ENCODE results near the gene ISY1. TPM values are rescaled to one million over a fixed set of nuclear protein-coding genes. Genes with fewer than 3 reads are reported as not detected.
"Not testable (repeated sequence)": the region's sequence is repeated elsewhere in the genome, so short reads cannot be mapped to it uniquely, and the experiment has no call there.

The ISY1 gene
- total RNA-seq, 1 experiment from 2014 or later, result 46.6 TPM

DNA sequence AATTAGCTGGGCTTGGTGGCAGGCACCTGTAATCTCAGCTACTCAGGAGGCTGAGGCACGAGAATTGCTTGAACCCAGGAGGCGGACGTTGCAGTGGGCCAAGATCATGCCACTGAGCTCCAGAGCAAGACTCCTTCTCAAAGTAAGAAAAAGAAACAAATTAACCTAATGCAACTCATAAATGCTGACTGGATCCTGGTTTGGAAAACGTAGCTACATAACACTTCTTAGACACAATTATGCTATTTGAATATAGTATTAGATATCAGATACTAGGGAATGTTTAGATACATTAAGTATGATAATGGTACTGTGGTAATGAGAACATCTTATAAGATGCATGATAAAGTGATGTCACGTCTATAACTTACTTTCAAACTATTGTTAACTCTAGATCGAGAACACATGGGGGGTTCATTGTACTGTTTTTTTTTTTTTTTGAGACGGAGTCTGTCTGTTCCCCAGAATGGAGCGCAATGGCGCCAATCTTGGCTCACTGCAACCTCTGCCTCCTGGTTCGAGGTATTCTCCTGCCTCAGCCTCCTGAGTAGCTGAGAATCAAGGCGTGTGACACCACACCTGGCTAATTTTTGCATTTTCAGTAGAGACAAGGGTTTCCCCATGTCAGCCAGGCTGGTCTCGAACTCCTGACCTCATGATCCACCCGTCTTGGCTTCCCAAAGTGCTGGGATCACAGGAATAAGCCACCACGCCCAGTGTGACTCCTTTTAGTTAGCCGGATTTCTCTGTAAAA is 5.9 kb upstream of the ISY1 start:
- DNase-seq (ENCODE audit: low read depth), result no peak

DNA sequence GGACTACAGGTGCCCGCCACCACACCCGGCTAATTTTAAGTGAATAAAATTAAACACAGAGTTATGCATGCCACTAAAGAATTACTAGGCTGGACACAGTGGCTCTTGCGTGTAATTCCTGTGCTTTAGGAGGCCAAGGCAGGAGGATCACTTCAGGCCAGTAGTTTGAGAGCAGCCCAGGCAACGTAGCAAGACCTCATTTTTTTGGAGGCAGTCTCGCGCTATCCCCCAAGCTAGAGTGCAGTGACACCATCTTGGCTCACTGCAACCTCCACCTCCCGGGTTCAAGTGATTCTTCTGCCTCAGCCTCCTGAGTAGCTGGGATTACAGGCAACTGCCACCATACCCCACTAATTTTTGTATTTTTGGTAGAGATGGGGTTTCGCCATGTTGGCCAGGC is 4.7 kb upstream of the ISY1 start:
- DNase-seq (ENCODE audit: low read depth), result not testable (repeated sequence)

DNA sequence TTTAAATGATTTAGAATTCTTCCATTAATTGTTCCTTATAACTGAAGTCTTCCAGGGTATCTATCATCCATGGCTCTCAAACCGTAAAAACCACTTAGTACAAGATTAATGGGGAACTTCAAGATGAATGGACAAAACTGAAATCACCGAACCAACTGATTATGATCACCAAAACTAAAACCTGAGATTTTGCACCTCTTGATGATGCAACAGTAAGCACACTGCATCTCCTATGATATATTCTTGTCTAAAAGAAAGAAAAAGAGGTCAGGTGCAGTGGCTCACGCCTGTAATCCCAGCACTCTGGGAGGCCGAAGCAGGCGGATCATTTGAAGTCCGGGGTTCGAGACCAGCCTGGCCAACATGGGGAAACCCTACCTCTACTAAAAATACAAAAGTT is 3.6 kb upstream of the ISY1 start:
- no peak for DNase-seq (ENCODE audit: low read depth)

DNA sequence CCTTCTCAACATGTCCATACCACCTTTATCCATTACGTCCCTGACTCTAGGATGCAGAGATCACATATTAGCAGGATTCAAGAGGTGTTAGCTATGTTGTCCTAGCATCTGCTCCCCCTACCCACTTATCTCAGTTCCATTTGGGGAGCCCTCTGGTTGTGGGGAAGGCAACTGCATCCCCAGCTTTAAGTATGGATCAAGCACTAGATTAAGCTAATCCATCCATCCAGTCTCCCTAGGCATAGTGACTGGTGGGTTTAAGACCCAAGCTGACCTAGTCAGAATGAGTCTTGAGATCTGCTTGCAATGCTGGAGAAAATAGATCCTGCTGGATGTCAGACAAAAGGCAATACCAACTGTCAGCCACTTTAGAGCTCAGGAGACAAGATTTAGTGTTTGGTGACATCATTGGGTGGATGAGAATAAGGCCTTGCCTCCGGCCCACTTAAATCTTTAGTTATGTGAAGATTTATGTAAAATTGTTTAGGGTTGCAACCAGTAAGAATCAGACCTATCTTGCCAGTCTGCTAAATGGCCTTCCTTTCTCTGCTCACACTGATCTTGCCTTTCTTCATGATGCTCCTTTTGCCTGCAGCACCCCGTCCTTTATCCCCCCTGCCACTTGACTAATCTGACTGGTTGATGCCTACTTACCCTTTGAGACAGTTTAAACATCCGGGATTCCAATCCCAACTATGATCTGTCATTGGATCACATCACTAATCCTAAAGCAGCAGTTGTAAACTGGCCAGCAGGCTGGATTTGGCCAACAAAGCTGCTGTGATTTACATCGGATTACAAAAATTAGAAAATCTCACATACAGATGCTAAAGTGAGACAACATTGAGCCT is 2.1 kb upstream of the ISY1 start:
- DNase-seq (ENCODE audit: low read depth), result peak; percentile 12

DNA sequence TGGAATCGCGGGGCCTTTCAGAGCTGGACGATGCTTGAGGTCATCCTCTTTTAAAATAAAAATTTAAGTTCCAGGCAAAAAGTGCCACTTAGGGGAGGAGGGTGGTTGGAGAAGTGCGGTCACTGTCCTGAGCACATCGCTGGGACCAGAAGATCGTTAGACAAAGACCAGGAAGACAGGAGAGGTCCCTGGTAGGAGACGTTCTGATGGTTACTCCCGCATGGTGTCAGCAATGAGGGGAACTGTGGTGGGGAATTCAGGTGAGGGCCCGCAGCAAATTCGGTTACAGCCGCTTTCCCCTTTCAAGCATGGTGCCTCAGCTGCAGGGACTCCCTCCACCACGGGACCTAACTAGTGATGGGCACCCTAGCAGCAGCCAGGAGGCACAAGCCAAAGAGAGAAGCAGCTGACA is 1.0 kb upstream of the ISY1 start:
- DNase-seq (ENCODE audit: low read depth), result peak; percentile 35

DNA sequence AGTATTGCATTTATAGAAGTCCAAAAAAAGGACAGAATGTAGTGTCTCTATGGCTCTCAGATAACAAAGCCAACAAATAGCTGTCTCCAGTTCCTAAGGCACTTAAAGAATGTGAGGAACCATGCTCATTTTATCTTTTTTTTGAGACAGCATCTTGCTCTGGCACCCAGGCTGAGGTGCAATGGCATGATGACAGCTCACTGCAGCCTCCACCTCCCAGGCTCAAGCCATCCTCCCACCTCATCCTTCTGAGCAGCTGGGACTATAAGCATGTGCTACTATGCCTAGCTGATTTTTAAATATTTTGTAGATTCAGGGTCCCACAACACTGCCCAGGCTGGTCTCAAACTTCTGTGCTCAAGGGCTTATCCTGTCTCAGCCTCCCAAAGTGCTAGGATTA is 16.1 kb downstream of the ISY1 start:
- DNase-seq (ENCODE audit: low read depth), result no peak

DNA sequence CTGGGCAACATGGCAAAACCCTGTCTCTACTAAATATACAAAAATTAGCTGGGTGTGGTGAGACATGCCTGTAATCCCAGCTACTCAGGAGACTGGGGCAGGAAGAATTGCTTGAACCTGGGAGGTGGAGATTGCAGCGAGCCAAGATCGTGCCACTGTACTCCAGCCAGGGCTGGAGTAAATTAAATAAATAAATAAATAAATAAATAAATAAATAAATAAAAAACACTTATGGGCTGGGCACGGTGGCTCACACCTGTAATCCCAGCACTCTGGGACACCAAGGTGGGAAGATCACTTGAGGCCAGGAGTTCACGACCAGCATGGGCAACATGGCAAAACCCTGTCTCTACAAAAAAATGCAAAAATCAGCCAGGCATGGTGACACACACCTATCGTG is 19.9 kb downstream of the ISY1 start:
- DNase-seq (ENCODE audit: low read depth), result not testable (repeated sequence)

DNA sequence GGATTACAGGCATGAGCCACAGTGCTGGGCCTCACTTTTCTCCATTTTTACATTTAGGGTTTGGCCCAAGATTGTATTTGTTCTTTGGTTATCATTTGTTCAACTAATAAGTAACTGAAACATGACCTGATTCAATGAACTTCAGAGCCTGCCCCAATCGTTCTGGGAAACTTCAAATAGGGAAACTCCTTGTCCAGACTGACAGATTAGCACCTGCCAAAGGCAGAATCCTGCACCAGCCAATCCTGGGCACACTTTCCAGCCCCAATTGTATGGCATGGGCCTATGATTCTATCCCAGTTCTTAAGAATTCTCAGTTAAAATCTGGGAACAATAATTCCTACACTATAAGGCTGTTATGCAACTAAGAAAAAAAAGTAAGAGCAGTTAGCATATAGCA is 21.0 kb downstream of the ISY1 start:
- DNase-seq (ENCODE audit: low read depth), result no peak

DNA sequence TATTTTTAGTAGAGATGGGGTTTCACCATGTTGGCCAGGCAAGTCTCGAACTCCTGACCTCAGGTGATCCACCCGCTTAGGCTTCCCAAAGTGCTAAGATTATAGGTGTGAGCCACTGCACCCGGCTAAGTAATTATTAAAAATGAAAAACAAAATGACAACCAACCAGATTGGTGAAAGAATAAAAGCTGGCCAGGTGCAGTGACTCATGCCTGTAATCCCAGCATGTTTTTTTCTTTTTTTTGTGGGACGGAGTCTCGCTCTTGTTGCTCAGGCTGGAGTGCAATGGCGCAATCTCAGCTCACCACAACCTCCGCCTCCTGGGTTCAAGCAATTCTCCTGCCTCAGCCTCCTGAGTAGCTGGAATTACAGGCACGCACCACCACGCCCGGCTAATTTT is 24.6 kb downstream of the ISY1 start:
- not testable (repeated sequence) for DNase-seq (ENCODE audit: low read depth)

DNA sequence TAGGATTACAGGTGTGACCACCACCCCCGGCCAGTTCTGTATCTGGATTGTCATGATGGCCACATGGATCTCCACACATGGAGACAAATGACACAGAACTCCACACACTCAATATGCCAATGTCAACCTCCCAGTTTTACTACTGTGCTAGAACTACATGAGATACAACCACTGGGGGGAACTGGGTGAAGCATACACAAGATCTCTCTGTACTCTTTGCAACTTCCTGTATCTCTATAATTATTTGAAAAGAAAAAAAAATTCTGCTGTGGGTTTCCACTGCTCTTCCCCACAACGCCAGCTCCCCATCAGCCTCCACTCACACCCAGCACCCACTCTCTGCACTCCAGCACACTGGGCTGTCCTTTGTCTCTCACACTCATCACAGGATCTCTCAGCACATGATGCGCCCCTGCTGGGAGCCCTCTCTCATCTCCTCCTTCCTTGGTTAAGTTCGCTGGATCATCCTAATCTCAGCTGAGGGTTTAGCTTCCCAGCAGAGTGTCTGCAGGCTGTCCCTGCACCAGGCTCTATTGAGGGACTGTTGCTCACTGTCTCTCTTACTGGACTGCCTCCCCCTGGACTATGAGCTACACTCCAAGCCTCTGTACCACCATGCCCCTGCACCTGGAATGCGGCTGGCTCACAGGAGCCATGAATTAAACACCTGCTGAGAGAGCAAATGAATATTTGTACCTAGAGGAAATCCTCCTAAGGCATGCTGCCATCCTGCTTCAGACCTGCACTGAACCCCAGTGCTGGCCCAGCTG is 28.6 kb downstream of the ISY1 start:
- DNase-seq (ENCODE audit: low read depth), result no peak

DNA sequence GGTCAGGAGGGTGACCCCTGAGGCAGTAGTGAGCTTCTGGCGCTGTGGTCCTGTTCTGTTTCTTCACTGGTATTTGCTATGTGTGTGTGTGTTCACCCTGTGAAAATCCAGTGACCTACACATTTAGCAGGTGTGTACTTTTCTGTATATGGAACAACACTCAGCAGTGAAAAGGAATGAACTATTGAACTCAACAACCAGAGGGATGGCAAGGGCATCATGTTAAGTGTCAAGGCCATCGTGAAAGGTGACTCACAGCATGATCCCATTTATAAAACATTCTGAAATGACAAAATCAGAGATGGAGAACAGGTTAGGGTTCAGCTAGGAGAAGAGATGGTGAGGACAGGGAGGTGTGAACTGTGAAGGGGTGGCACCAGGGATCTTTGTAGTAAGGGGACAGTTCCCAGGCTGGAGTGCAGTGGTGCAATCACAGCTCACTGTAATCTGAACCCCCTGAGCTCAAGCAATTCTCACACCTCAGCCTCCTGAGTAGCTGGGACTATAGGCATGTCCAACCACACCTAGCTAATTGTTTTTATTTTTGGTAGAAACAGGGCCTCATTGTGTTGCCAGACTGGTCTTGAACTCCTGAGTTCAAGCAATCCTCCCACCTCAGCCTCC is 29.3 kb downstream of the ISY1 start:
- no peak for DNase-seq (ENCODE audit: low read depth)

DNA sequence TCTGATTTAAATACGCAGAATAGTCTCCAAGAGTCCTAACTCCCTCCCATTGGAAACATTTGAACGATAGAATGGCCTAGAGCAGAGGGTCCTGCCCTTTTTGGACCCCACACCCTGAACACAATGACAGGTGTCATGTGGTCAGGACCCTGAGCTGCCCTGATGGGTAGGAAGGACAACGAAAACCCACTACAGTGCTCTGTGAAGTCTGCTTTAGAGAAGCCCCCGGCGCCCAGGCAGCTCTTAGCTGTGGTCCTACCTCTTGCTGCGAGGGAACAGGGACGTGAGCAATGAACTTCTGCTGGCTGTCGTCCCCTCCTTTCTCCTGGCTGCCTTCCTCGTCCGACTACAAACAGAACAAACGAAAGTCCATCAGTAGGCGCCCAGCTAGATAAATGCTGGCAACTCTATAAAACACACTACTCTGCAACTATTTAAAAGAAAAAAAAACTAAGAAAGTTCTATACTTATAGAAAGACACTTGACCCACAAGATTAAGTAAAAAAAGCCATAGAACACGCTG is 30.5 kb downstream of the ISY1 start:
- DNase-seq (ENCODE audit: low read depth), result no peak

DNA sequence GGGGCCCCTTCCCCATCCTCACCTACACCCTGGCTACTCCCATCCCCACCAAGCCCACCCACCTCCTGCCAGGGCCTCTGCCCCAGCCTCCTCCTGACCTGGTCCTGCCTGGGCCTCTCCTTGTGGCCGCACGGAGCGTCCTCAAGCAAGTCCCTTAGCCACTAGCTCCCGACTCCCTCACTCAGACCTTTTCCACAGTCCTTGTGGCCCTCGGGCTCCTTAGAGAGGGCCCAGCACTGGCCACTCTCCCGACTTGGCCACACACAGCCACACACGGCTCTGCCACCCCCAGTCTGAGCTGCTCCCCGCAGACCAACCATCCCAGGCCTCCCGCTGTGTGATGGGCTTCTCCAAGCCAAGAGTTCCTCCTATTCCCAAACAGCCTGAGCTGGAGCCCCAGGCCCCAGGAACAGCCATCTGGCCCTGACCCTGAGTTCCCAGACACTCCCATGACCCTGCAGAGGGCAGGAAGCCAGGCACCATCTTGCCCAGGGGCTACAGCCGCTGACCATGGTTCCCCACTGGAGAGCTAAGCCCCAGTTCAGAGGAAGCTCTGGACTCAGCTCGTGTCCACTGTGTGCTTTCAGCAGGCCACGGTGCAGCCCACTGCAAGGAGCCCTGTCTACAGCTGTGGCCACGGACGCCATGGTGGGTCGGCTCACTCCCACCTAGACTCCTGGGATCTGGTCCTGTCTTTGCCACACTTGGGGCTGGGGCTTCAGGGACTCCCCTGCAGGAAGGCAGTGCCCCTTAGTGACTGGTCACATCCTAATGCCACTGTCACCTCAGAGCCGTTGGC is 32.3 kb downstream of the ISY1 start:
- no peak for DNase-seq (ENCODE audit: low read depth)

DNA sequence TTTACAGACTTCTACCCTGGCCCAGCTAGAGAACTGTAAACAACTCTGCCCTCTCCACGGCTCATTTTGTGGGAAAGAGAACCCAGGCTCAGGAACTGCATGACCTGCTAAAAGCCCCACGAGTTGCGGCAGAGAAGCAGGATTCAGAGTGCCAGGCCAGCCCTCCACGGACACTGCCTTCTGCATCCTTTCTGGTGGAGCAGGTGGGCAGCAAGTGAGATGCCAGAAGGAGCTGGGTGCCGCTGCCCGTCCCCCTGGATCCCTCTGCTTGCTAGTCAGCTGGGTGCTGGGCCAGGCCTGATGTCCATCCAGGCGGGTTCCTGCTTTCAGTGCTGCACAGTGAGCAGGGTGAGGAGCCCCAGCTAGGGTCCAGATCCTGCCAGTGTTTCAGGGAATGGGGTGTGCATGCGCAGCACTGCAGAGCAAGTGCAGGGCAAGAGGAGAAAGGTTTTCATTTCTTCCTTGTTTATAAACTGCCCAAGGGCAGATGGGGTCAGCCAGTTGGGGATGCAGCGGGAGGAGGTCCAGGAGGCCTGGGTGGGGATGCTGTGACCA is 34.1 kb downstream of the ISY1 start:
- DNase-seq (ENCODE audit: low read depth), result no peak

DNA sequence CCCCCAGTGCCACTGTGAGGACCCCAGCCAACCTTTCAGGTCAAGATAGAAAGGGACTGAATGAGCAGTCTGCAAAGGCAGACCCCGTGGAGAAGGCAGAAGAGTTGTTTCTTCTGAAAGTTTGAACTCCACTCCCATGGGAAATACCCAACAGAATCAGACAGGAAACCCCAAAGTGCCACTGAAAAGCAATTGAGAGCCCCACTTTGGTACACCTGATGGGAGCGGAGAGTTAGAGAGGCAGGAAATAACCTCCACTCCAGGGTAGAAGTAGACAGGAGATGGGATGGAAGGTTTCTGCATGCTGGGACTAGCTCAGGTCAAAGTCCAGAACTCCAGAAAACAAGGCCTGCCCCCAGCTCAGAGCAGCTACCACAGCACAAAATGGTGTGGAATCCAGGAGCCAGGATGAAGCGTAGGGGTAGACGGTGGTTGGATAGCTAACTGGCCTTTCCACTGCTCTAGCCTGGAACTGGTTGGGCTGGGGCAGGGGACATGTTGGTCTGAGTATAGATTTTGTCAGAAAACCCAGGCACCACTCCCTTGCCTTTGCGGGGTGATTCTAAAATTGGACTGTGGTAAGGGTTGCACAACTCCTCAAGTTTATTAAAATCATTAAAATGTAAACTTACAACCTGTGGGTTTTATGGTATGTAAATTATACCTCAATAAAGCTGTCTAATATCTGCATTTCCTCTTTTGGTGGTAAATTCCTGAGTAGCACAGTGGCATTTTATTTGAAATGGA is 37.4 kb downstream of the ISY1 start:
- no peak for DNase-seq (ENCODE audit: low read depth)

DNA sequence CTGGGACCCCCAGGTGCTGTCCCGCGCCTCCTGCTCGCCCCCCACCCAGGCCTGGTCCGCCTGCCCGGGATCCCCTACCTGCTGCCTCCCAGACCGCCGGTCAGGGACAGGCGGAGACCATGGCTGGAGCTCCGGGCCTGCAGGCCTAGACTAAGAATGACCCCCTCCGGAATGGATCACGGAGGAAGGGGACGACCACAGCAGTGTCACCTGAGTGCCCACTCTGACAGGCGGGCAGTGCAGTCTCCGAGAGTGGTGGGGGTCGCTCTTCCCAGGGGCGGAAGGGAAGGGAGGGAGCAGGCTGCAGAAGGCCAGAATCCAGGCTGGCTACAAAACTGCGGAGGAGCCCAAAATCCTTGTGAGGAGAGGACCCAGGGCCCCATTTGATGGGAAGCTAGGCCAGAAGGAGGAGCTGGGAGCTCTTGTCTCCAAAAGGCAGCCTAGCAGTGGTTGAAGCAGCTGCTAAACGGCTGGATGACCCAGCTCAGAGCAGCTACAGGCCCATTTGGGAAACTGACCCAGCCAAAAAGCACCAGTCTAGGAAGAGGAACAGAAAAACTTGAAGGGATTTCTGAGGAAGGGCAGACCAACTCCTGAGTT is 38.4 kb downstream of the ISY1 start:
- DNase-seq (ENCODE audit: low read depth), result peak; percentile 15

DNA sequence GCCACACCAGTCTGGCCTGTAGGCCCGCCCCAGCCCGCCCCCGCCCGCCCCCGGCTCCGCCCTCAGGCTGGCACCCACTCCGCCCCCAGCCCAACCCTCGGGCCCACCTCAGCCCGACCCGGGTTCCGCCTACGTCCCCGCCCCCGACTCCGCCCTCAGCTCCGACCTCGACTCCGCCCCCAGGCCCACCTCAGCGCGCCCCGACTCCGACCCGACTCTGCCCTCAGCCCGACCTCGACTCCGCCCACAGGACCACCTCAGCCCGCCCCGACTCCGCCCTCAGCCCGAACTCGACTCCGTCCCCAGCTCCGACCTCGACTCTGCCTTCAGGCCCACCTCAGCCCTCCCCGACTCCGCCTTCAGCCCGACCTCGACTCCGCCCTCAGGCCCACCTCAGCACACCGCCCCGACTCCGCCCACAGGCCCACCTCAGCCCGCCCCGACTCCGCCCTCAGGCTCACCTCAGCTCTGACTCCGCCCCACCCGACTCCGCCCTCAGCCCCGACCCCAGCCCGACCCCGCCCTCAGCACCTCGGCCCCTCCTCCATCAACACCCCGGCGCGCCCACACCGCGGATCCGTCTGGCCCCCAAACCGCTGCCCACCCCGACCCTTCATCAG is 39.0 kb downstream of the ISY1 start, which contains the start of gene RAB43:
RAB43 (minus strand) TSS at position 13 of the 620 bp plus-strand sequence. CDS start 315 bp downstream, outside the sequence.
- peak; percentile 78 for DNase-seq (ENCODE audit: low read depth)

DNA sequence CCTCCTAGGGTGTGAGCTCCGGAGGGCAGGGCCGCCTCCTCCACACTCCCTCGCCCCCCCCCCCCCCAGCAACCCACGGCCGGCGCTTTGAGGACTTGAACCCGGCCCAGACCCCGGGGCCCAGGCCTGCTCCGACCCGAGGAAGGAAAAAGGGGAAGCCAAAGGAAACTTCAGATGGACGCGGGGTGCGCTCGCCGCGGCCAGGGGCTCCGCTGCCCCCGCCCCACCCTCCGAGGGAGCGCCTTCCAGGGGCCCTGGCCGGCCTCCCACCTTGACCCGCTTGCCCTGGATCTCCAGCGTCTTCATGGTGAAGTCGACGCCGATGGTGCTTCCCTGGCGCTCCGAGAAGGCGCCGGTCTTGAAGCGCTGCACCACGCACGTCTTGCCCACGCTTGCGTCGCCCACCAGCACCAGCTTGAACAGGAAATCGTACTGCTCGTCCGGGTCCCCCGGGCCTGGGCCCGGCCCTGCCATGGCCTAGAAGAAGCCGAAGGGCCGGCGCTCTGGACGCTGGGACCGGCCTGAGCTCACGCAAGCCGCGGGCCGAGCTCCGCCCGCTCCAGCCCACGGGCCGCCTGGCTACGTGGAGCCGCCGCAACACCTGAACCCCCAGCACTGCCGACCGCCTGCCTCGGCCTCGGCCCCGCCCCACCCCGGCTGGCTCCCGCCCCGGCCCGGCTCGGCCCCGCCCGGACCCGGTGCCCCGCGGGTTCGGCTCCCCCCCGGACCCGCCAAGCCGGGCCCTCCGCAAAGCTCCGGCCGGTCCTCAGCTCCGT is 39.7 kb downstream of the ISY1 start:
- DNase-seq (ENCODE audit: low read depth), result no peak

Measured in RPMI7951 (cell line).